ENCODE measurements around the gene ADAMTS3. TPM values are rescaled to one million over a fixed set of nuclear protein-coding genes. Genes with fewer than 3 reads are reported as not detected.

ADAMTS3 gene
- total RNA-seq, 4 donors from 2014 or later = 0.47 to 30.4 (median 10.2) TPM

DNA sequence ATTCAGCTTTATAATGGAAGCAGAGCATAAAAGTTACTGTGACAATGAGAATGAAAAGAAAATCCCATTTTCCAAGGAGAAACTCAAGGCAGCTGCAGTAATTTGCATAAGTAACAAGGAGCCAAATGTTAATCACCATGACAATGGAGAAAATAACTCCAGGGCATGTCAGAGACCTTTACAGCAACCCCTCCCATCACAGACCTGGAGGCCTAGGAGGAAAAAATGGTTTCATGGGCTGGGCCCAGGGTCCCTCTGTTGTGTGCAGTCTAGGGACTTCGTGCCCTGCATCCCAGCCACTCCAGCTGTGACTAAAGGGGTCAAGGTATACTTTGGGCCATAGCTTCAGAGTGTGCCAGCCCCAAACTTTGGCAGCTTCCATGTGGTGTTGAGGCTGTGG lies 313.8 kb downstream of the ADAMTS3 start:
- ATAC-seq (ENCODE audit: low FRiP score) (no peak), DNase-seq (ENCODE audit: low spot score) (no peak)
- no peak for TF ChIP-seq CTCF (IDR thresholded peaks at IDR 0.05)

DNA sequence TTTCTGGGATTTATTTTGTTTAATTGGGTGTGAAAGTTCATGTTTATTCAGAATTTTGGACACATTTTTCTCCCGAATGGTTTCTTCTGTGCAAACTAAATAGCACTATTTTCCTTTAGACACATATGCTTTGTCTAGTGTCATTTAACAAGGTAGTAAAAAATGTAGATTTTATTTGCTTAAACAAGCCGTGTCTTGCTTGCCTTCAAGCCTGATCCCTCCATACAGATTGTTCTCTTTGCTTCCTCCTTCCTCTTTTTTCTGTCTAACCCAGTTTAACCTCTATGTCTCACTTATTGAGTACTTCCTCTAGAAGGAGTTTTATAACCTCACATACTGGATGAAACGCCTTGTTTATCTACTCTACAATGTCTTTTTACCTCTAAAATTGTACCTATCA lies 325.4 kb downstream of the ADAMTS3 start:
- no peak for DNase-seq (ENCODE audit: low spot score)
- no peak for ATAC-seq (ENCODE audit: low FRiP score)
- TF ChIP-seq CTCF (IDR thresholded peaks at IDR 0.05) = no peak

GRCh38 chr4:72239487-72240116 lies 329.4 kb downstream of the ADAMTS3 start:
- DNase-seq (ENCODE audit: low spot score) (no peak), ATAC-seq (ENCODE audit: low FRiP score) (no peak)
- no peak for TF ChIP-seq CTCF (IDR thresholded peaks at IDR 0.05)

All from omental fat pad (tissue), 4 donors.